ENCODE measurements around the gene C1orf53. TPM values are rescaled to one million over a fixed set of nuclear protein-coding genes. Genes with fewer than 3 reads are reported as not detected.
"Not testable (repeated sequence)": the region's sequence is repeated elsewhere in the genome, so short reads cannot be mapped to it uniquely, and the experiment has no call there.

C1orf53 gene
- total and polyA plus RNA-seq, 12 donors, result 8.9 to 63.8 (median 15.4) TPM

DNA sequence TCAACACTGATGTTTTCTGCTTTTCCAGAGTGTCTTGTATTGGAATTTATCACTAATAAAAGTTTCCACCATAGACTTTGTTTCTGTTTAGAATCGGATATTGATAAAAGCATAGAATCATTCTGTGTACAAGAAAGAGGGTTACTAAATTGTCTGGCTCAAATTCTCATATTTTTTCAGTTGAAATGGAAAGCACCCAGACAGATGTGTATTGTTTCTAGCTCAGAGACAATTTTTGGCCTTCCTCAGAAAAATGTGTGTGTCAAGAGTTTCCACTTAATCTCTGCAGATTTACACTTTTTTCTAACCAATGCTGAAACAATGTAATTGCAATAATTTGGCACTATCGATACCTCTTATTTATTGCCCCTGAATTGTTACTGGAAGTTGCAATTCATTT is 35.0 kb downstream of the C1orf53 start:
- TF ChIP-seq, protein P1, sequence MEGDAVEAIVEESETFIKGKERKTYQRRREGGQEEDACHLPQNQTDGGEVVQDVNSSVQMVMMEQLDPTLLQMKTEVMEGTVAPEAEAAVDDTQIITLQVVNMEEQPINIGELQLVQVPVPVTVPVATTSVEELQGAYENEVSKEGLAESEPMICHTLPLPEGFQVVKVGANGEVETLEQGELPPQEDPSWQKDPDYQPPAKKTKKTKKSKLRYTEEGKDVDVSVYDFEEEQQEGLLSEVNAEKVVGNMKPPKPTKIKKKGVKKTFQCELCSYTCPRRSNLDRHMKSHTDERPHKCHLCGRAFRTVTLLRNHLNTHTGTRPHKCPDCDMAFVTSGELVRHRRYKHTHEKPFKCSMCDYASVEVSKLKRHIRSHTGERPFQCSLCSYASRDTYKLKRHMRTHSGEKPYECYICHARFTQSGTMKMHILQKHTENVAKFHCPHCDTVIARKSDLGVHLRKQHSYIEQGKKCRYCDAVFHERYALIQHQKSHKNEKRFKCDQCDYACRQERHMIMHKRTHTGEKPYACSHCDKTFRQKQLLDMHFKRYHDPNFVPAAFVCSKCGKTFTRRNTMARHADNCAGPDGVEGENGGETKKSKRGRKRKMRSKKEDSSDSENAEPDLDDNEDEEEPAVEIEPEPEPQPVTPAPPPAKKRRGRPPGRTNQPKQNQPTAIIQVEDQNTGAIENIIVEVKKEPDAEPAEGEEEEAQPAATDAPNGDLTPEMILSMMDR (IDR thresholded peaks at IDR 0.05), result no peak
- TF ChIP-seq POLR2A (IDR thresholded peaks at IDR 0.05), result no peak
- WGBS, 4 donors, result 85 to 93% (median 87%) methylated on average over 2 of the region's 2 CpGs
- Histone ChIP-seq H3K4me1 (replicated peaks in 1 of 2) (no peaks in the 10 kb centered on the region), H3K9me3 (replicated peaks in 1 of 3) (no peaks in the 10 kb centered on the region), H3K36me3 (replicated peaks in 1 of 2) (no peaks in the 10 kb centered on the region), H3K27ac (no peak overlapping the region), H3K4me3 (no peak overlapping the region), H3K27me3 (peaks cover 21% of the 10 kb centered on the region)
- DNase-seq, result no peak
- intact Hi-C loops (cut with DNase I), result no loop called here

DNA sequence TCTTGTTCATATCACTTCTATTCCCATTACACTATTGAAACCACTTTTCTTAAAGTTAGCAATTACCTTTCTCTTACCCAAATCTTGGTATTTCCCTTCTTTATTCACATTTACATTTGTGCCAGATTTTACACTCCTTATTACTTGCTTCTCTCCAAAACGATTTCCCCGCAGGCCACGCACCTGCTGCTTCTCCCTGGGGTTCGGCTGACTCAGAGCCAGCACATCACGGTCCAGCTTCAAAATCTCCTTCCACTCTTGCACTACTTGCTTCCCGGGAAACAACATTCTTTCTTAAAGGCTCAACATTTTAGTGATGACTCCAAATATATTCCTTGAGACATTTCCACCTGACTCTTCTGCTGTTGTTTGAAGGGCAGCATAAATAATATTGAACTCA is 35.5 kb downstream of the C1orf53 start:
- whole genome bisulfite sequencing, 4 donors, result 79 to 87% (median 83%) methylated on average over 6 of the region's 6 CpGs

DNA sequence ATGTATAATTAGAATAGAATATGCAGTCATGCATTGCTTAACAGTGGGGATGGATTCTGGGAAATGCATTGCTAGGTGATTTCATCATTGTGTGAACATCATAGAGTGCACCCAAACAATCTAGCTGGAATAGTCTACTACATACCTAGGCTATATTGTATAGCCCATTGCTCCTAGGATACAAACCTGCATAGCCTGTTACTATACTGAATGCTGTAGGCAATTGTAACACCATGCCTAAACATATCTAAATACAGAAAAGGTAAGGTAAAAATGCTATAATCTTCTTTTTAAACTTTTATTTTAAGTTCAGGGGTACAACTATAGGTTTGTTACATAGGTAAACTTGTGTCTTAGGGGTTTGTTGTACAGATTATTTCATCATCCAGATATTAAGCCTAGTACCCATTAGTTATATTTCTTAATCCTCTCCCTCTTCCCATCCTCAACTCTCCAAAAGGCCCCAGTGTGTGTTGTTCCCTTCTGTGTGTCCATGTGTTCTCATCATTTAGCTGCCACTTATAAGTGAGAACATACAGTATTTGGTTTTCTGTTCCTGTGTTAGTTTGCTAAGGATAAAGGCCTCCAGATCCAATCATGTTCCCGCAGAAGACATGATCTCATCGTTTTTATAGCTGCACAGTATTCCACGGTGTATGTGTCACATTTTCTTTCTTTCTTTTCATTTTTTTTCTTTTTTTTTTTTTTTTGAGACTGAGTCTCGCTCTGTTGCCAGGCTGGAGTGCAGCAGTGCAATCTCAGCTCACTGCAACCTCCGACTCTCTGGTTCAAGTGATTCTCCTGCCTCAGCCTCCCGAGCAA is 36.9 kb downstream of the C1orf53 start:
- H3K4me1 ChIP-seq (replicated peaks in 1 of 2); H3K27ac ChIP-seq; DNase-seq; intact Hi-C loops (cut with DNase I); H3K27me3 ChIP-seq; H3K9me3 ChIP-seq (replicated peaks in 1 of 3); H3K36me3 ChIP-seq (replicated peaks in 1 of 2); H3K4me3 ChIP-seq: not testable (repeated sequence)
- 68 to 88% (median 84%) methylated on average over 6 of the region's 6 CpGs for WGBS, 4 donors

More for the DNA sequence above, 35.5 kb downstream of the C1orf53 start:
- no peak for DNase-seq
- Histone ChIP-seq H3K4me1 (replicated peaks in 1 of 2) (no peaks in the 10 kb centered on the region), H3K36me3 (replicated peaks in 1 of 2) (no peaks in the 10 kb centered on the region), H3K9me3 (replicated peaks in 1 of 3) (no peaks in the 10 kb centered on the region), H3K27ac (no peak overlapping the region), H3K4me3 (no peak overlapping the region), H3K27me3 (peaks cover 17% of the 10 kb centered on the region)
- intact Hi-C loops (cut with DNase I), result no loop called here
- TF ChIP-seq POLR2A (IDR thresholded peaks at IDR 0.05), result no peak
- TF ChIP-seq, protein P1 (IDR thresholded peaks at IDR 0.05), result no peak

GRCh38 chr1:197942042-197942441 is 39.6 kb downstream of the C1orf53 start:
- Histone ChIP-seq H3K27me3 (no peaks in the 10 kb centered on the region), H3K27ac (no peak overlapping the region), H3K9me3 (replicated peaks in 1 of 3) (no peaks in the 10 kb centered on the region), H3K4me1 (replicated peaks in 1 of 2) (no peaks in the 10 kb centered on the region), H3K4me3 (no peak overlapping the region), H3K36me3 (replicated peaks in 1 of 2) (no peaks in the 10 kb centered on the region)
- intact Hi-C loops (cut with DNase I), result no loop called here
- no peak for DNase-seq
- WGBS, 4 donors, result 82 to 88% (median 86%) methylated on average over 2 of the region's 2 CpGs
- TF ChIP-seq, protein P1 (IDR thresholded peaks at IDR 0.05), result no peak
- TF ChIP-seq POLR2A (IDR thresholded peaks at IDR 0.05), result no peak

DNA sequence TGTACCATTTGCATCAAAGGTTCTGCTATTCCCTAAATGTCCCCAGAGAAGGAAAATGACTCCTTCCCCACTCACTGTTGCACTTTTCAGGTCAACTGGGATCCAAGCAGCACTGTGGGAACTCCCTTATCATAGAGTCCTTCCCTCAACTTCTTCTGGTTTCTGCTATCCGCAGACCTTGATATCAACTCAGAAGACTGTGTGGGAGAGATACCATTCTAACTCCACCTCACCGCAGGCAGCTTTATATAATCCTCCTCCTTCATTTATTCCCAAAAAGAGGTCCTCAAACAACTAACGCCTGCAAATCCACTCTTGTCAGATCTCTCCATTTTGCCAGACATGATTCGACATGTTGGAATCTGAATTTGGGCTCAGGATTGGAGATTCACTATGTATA is 42.1 kb downstream of the C1orf53 start:
- no peak overlapping the region for H3K4me3 ChIP-seq
- no peaks in the 10 kb centered on the region for H3K27me3 ChIP-seq
- H3K27ac ChIP-seq, result no peak overlapping the region
- H3K4me1 ChIP-seq (replicated peaks in 1 of 2), result no peaks in the 10 kb centered on the region
- intact Hi-C loops (cut with DNase I), result no loop called here
- no peaks in the 10 kb centered on the region for H3K9me3 ChIP-seq (replicated peaks in 1 of 3)
- no peak for DNase-seq
- WGBS, 4 donors, result 87 to 90% (median 89%) methylated on average over 4 of the region's 4 CpGs
- TF ChIP-seq POLR2A (IDR thresholded peaks at IDR 0.05), result no peak
- TF ChIP-seq, protein P1 (IDR thresholded peaks at IDR 0.05), result no peak
- no peaks in the 10 kb centered on the region for H3K36me3 ChIP-seq (replicated peaks in 1 of 2)

All from adrenal gland (tissue), 12 donors.